Stimulated activated CD8-positive, alpha-beta memory T cell treated with anti-CD3 and anti-CD28 coated beads, Interleukin-12 subunit alpha, Interleukin-12 subunit beta, amount 100 ng/mL, for 4 hours (primary cell): Measurements from ENCODE around the gene COL9A3.

Experiments used
- DNase-seq: peaks from one replicate; pipeline ENCODE4 v3.0.0-alpha.2; 2020; ENCODE audit warnings: low read depth

The COL9A3 gene

GRCh38 chr20:62811320-62811719 is 5.5 kb upstream of the COL9A3 start:
- no peak for DNase-seq

GRCh38 chr20:62811720-62812119 is 5.1 kb upstream of the COL9A3 start:
- no peak for DNase-seq

- DNase-seq, result no peak
Measured at GRCh38 chr20:62812181-62812906, 4.5 kb upstream of the COL9A3 start.

GRCh38 chr20:62812907-62813200 is 4.0 kb upstream of the COL9A3 start:
- DNase-seq, result no peak

GRCh38 chr20:62813588-62813987 is 3.3 kb upstream of the COL9A3 start:
- DNase-seq, result no peak

- no peak for DNase-seq
Measured at GRCh38 chr20:62814060-62814708, 2.7 kb upstream of the COL9A3 start.

- no peak for DNase-seq
Measured at GRCh38 chr20:62814709-62815065, 2.2 kb upstream of the COL9A3 start.

GRCh38 chr20:62815066-62815991 is 1.5 kb upstream of the COL9A3 start:
- DNase-seq, result no peak

GRCh38 chr20:62816031-62816883 is 593 bp upstream of the COL9A3 start:
- DNase-seq, result no peak

- no peak for DNase-seq
Measured at GRCh38 chr20:62817975-62818591, 1.2 kb downstream of the COL9A3 start.

GRCh38 chr20:62818592-62819493 is 2.0 kb downstream of the COL9A3 start:
- DNase-seq, result no peak

GRCh38 chr20:62819494-62820174 is 2.8 kb downstream of the COL9A3 start:
- no peak for DNase-seq

GRCh38 chr20:62820208-62820961 is 3.5 kb downstream of the COL9A3 start:
- no peak for DNase-seq

- no peak for DNase-seq
Measured at GRCh38 chr20:62820962-62821725, 4.3 kb downstream of the COL9A3 start.

GRCh38 chr20:62821726-62822210 is 4.9 kb downstream of the COL9A3 start:
- DNase-seq, result no peak

GRCh38 chr20:62822239-62822787 is 5.5 kb downstream of the COL9A3 start:
- DNase-seq, result no peak

GRCh38 chr20:62822788-62823651 is 6.2 kb downstream of the COL9A3 start:
- no peak for DNase-seq
